Effector memory CD8-positive, alpha-beta T cell (primary cell): ENCODE measurements around the gene GJE1.
A peak's percentile ranks its signal among the peaks of the same experiment; 100 is the strongest.
"Not testable (repeated sequence)": the region's sequence is repeated elsewhere in the genome, so short reads cannot be mapped to it uniquely, and the experiment has no call there.

ENCODE experiments used
- ATAC-seq: fragments of 150-1000 bp; cut with Tn5 transposase; replicated peaks from 2 replicates; pipeline ENCODE4 v1.10.0; 2021; ENCODE audit warnings: mild to moderate bottlenecking, moderate library complexity
- DNase-seq, 3 experiments: peaks; one replicate each; pipeline ENCODE4 v3.0.0; 2021
- H3K27ac Mint-ChIP-seq, 2 donors: one replicate each; pipeline ENCODE4 v1.8.0; 2022; ENCODE audit warnings: mild to moderate bottlenecking in 2 of 2, mixed read lengths in 2 of 2, moderate library complexity in 2 of 2
- H3K27me3 Mint-ChIP-seq, 2 donors: one replicate each; pipeline ENCODE4 v1.8.0; 2022; ENCODE audit warnings: mixed read lengths in 2 of 2
- H3K36me3 Mint-ChIP-seq: one replicate; pipeline ENCODE4 v1.8.0; 2022; ENCODE audit warnings: mild to moderate bottlenecking, moderate library complexity, mixed read lengths; ENCODE audit not compliant: insufficient read depth
- H3K4me1 Mint-ChIP-seq, 2 donors: one replicate each; pipeline ENCODE4 v1.8.0; 2022; ENCODE audit warnings: low read depth in 2 of 2, mixed read lengths in 2 of 2
- H3K4me3 Mint-ChIP-seq, 2 donors: one replicate each; pipeline ENCODE4 v1.8.0; 2022; ENCODE audit warnings: mild to moderate bottlenecking in 2 of 2, mixed read lengths in 2 of 2, moderate library complexity in 2 of 2
- H3K9me3 Mint-ChIP-seq, 2 donors: one replicate each; pipeline ENCODE4 v1.8.0; 2022; ENCODE audit warnings: mixed read lengths in 2 of 2
- total RNA-seq, 9 experiments: gene quantifications; one replicate each; lab custom pipeline; 2026; lab: John Stamatoyannopoulos, UW

The GJE1 gene
- 0 to 0.07 (median 0) reads per million in 9 experiments for total RNA-seq

DNA sequence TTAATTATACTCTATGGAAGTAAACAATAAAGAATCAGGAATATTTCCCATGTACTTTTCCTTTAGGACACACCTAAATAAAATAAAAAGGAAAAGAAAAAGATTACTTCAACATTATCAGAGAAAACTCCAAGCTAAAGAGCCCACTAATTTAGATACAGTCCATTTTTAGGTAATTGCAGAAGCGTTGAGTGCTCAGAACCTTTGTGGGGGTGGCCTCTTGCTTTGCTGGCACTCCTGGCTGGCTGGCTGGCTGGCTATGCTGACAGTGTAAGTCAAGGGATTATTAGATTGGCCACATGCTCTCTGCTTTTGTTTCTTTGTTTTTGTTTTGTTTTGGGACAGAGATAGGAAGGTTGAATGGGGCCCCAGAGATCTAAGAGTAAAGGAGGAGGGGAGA lies at the start of gene GJE1:
GJE1 (plus strand) TSS at position 301 of the 400 bp plus-strand sequence. CDS start 234 bp downstream, outside the sequence.
- peaks cover 30 to 46% of the 10 kb centered on the region in 2 donors for H3K27me3 Mint-ChIP-seq
- no peak within 1 kb of the TSS for H3K4me3 Mint-ChIP-seq
- no peak for DNase-seq
- ATAC-seq: no peak
- no peaks in the 10 kb centered on the region for H3K36me3 Mint-ChIP-seq
- no peaks in the 10 kb centered on the region for H3K9me3 Mint-ChIP-seq
- no peaks in the 10 kb centered on the region for H3K4me1 Mint-ChIP-seq
- H3K27ac Mint-ChIP-seq: no peak within 1 kb of the TSS

- no peak overlapping the region for H3K27ac Mint-ChIP-seq
- H3K4me1 Mint-ChIP-seq: peaks cover 0 to 3% of the 10 kb centered on the region in 2 donors
- no peaks in the 10 kb centered on the region for H3K36me3 Mint-ChIP-seq
- H3K9me3 Mint-ChIP-seq: no peaks in the 10 kb centered on the region
- peak overlapping the region in 1 of 2 donors; percentile 17 for H3K4me3 Mint-ChIP-seq
- H3K27me3 Mint-ChIP-seq: peaks cover 4 to 24% of the 10 kb centered on the region in 2 donors
- DNase-seq (no peak), ATAC-seq (no peak)
Measured at GRCh38 chr6:142087950-142088857, 44.5 kb upstream of the GJE1 start.

DNA sequence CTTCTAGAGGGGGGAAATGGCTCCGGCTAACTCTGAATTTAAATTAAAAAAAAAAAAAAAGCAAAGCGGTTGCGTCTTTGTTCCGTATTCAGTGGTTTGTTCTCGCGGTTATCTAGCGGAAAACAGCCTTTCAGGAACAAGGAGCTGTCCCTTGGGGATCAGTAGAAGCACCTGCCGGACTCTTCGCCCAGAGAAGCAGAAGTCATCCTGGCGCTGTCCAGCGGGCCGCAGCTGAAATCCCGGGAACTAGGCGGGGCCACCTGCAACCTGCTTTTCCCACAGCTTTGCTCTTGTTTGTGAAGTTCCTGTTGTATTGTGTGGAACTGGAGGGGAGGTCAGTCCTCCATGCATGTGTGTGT lies 43.9 kb upstream of the GJE1 start:
- H3K36me3 Mint-ChIP-seq: no peaks in the 10 kb centered on the region
- DNase-seq (no peak), ATAC-seq (no peak)
- H3K4me1 Mint-ChIP-seq: peaks cover 0 to 3% of the 10 kb centered on the region in 2 donors
- peaks cover 4 to 24% of the 10 kb centered on the region in 2 donors for H3K27me3 Mint-ChIP-seq
- no peak overlapping the region for H3K27ac Mint-ChIP-seq
- peak overlapping the region in 1 of 2 donors; percentile 17 for H3K4me3 Mint-ChIP-seq
- H3K9me3 Mint-ChIP-seq: no peaks in the 10 kb centered on the region

DNA sequence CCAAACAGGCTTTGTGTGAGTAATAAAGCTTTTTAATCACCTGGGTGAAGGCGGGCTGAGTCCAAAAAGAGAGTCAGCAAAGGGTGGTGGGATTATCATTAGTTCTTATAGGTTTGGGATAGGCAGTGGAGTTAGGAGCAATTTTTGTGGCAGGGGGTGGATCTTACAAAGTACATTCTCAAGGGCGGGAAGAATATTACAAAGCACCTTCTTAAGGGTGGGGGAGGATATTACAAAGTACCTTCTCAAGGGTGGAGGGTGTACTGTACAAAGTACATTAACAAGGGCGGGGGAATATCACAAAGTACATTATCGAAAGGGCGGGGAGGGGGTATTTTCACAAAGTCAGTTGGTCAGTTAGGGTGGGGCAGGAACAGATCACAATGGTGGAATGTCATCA lies 27.9 kb upstream of the GJE1 start:
- not testable (repeated sequence) for H3K9me3 Mint-ChIP-seq, H3K4me1 Mint-ChIP-seq, DNase-seq, H3K4me3 Mint-ChIP-seq, H3K36me3 Mint-ChIP-seq, ATAC-seq, H3K27me3 Mint-ChIP-seq, H3K27ac Mint-ChIP-seq

- not testable (repeated sequence) for ATAC-seq, DNase-seq, H3K9me3 Mint-ChIP-seq, H3K4me3 Mint-ChIP-seq, H3K36me3 Mint-ChIP-seq, H3K27ac Mint-ChIP-seq, H3K4me1 Mint-ChIP-seq
- peaks cover 0 to 13% of the 10 kb centered on the region in 2 donors for H3K27me3 Mint-ChIP-seq
Measured at GRCh38 chr6:142110820-142111219, 21.9 kb upstream of the GJE1 start.

GRCh38 chr6:142112451-142113061 lies 20.2 kb upstream of the GJE1 start:
- DNase-seq (peak; percentile 64 to 72 (median 69)), ATAC-seq (peak; percentile 48)
- Mint-ChIP-seq H3K4me1 (no peaks in the 10 kb centered on the region), H3K9me3 (no peaks in the 10 kb centered on the region), H3K27ac (no peak overlapping the region), H3K27me3 (peaks cover 0 to 18% of the 10 kb centered on the region in 2 donors), H3K4me3 (no peak overlapping the region), H3K36me3 (no peaks in the 10 kb centered on the region)

DNA sequence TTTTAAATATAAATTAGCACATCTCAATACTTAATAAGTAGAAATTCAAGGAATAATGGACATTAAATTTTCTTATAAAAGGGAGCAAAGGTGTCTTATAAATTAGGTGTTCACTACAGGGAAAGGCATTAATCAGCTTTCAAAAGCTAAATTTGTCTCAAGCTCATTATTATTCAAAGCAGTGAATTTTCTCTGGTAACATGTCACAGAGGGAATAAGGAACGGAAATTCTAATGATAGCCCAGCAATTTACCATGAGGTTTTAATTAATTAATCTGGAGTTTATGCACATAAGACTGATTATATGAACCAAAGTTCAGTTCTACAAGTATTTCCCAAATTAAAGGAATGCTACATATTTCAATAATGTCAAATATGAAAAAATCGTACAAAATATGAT lies 15.4 kb upstream of the GJE1 start:
- no peak overlapping the region for H3K27ac Mint-ChIP-seq
- no peaks in the 10 kb centered on the region for H3K9me3 Mint-ChIP-seq
- DNase-seq (no peak), ATAC-seq (no peak)
- peaks cover 16 to 36% of the 10 kb centered on the region in 2 donors for H3K27me3 Mint-ChIP-seq
- H3K4me3 Mint-ChIP-seq: no peak overlapping the region
- H3K36me3 Mint-ChIP-seq: no peaks in the 10 kb centered on the region
- H3K4me1 Mint-ChIP-seq: no peaks in the 10 kb centered on the region

GRCh38 chr6:142118328-142118727 lies 14.4 kb upstream of the GJE1 start:
- ATAC-seq: no peak
- no peak overlapping the region for H3K27ac Mint-ChIP-seq
- no peak for DNase-seq
- peaks cover 16 to 36% of the 10 kb centered on the region in 2 donors for H3K27me3 Mint-ChIP-seq
- H3K4me1 Mint-ChIP-seq: no peaks in the 10 kb centered on the region
- no peak overlapping the region for H3K4me3 Mint-ChIP-seq
- H3K36me3 Mint-ChIP-seq: no peaks in the 10 kb centered on the region
- H3K9me3 Mint-ChIP-seq: no peaks in the 10 kb centered on the region

GRCh38 chr6:142118925-142119324 lies 13.8 kb upstream of the GJE1 start:
- ATAC-seq: no peak
- DNase-seq: no peak

GRCh38 chr6:142121342-142121741 lies 11.4 kb upstream of the GJE1 start:
- ATAC-seq: no peak
- Mint-ChIP-seq H3K4me1 (no peaks in the 10 kb centered on the region), H3K27ac (no peak overlapping the region), H3K4me3 (no peak overlapping the region), H3K9me3 (no peaks in the 10 kb centered on the region), H3K27me3 (peaks cover 16 to 37% of the 10 kb centered on the region in 2 donors), H3K36me3 (no peaks in the 10 kb centered on the region)
- no peak for DNase-seq

More at GRCh38 chr6:142118925-142119324, 13.8 kb upstream of the GJE1 start:
- no peaks in the 10 kb centered on the region for H3K4me1 Mint-ChIP-seq
- no peak overlapping the region for H3K27ac Mint-ChIP-seq
- H3K36me3 Mint-ChIP-seq: no peaks in the 10 kb centered on the region
- no peaks in the 10 kb centered on the region for H3K9me3 Mint-ChIP-seq
- H3K27me3 Mint-ChIP-seq: peaks cover 16 to 36% of the 10 kb centered on the region in 2 donors
- no peak overlapping the region for H3K4me3 Mint-ChIP-seq

DNA sequence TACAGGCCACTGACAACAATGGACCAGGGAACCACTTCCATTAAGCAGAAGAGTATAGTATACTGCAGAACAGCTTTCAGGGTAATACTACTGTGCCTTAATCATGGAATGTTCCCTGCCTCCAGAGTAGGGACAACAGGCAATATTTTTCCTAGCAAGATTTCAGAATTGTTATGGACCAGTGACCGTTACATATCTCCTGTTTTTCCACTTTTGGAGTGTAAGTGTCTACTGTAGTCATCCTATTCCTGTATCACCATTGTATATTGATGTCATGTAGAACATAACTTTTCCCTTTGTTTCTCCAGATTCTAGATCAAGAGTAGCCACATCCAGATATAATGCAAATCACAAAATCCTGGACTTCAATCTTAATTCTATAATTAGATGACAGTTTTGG lies 1.9 kb upstream of the GJE1 start:
- ATAC-seq (no peak), DNase-seq (no peak)
- H3K27me3 Mint-ChIP-seq: peaks cover 30 to 60% of the 10 kb centered on the region in 2 donors
- H3K36me3 Mint-ChIP-seq: no peaks in the 10 kb centered on the region
- H3K4me1 Mint-ChIP-seq: no peaks in the 10 kb centered on the region
- H3K9me3 Mint-ChIP-seq: no peaks in the 10 kb centered on the region
- no peak overlapping the region for H3K27ac Mint-ChIP-seq
- H3K4me3 Mint-ChIP-seq: no peak overlapping the region

GRCh38 chr6:142138876-142139275 lies 6.2 kb downstream of the GJE1 start:
- ATAC-seq (no peak), DNase-seq (no peak)
- Mint-ChIP-seq H3K4me3 (no peak overlapping the region), H3K4me1 (no peaks in the 10 kb centered on the region), H3K27ac (no peak overlapping the region), H3K9me3 (no peaks in the 10 kb centered on the region), H3K36me3 (no peaks in the 10 kb centered on the region), H3K27me3 (peaks cover 15 to 17% of the 10 kb centered on the region in 2 donors)

- DNase-seq, H3K4me3 Mint-ChIP-seq, H3K36me3 Mint-ChIP-seq, H3K9me3 Mint-ChIP-seq, H3K27ac Mint-ChIP-seq, H3K4me1 Mint-ChIP-seq, ATAC-seq: not testable (repeated sequence)
- peaks cover 14 to 15% of the 10 kb centered on the region in 2 donors for H3K27me3 Mint-ChIP-seq
Measured at GRCh38 chr6:142141531-142141930, 8.8 kb downstream of the GJE1 start.
